Measurements from ENCODE around the gene FRMD5.

DNA sequence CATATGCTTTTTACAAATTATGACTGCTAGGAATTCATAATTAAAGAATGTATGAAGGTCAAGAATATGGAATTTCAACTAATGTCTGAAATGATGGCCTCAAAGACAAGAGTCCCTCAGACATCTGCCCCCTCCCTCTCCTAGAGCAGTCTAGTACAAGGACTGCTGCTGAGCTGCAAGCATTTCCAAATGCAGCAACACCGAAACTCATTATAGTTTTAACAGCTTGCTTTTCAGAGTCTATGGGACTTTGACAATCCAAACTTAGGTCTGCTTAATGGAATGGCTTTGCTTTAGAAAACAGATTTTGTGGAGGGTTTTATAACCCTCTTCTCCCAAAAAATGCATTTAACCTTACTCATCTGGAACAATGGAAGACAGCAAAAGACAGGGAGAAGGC is 252.9 kb downstream of the FRMD5 start:
- TF ChIP-seq, protein P1, sequence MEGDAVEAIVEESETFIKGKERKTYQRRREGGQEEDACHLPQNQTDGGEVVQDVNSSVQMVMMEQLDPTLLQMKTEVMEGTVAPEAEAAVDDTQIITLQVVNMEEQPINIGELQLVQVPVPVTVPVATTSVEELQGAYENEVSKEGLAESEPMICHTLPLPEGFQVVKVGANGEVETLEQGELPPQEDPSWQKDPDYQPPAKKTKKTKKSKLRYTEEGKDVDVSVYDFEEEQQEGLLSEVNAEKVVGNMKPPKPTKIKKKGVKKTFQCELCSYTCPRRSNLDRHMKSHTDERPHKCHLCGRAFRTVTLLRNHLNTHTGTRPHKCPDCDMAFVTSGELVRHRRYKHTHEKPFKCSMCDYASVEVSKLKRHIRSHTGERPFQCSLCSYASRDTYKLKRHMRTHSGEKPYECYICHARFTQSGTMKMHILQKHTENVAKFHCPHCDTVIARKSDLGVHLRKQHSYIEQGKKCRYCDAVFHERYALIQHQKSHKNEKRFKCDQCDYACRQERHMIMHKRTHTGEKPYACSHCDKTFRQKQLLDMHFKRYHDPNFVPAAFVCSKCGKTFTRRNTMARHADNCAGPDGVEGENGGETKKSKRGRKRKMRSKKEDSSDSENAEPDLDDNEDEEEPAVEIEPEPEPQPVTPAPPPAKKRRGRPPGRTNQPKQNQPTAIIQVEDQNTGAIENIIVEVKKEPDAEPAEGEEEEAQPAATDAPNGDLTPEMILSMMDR (IDR thresholded peaks at IDR 0.05): no peak
- TF ChIP-seq POLR2A (IDR thresholded peaks at IDR 0.05) (no peak), POLR2AphosphoS5 (IDR thresholded peaks at IDR 0.05) (no peak), EP300 (IDR thresholded peaks at IDR 0.05; ENCODE audit: low read depth) (no peak)
